Measurements from ENCODE around the gene TUSC2.

DNA sequence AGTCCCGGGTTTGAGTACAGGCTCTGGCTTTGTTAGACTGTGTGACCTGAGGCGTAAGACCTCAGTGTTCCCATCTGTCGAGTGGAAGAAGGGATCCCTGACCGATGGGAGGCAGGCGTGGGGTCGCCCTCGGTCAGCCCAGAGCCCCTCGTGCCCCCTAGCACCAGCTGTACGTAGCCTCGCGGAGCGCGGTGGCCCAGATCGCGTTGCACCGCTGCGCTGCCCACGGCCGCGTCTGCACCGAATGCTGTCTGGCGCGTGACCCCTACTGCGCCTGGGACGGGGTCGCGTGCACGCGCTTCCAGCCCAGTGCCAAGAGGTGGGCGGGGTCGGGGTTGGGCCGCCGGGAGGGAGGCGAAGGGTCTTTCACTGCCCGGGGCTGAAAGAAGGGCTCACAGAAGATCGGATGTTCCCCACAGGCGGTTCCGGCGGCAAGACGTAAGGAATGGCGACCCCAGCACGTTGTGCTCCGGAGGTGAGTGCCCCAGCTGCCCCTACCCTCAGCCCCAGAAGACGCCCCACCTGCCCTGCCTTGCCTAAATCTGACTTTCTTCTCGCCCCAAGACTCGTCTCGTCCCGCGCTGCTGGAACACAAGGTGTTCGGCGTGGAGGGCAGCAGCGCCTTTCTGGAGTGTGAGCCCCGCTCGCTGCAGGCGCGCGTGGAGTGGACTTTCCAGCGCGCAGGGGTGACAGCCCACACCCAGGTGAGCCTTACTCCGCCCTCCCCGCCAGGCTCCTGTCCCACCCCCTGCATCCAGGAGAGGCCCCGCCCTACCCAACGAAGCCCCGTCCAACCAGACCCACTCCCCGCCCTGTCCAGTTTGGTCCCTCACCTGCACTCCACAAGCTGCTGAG is 52.7 kb downstream of the TUSC2 start:
- TF ChIP-seq, protein P1, sequence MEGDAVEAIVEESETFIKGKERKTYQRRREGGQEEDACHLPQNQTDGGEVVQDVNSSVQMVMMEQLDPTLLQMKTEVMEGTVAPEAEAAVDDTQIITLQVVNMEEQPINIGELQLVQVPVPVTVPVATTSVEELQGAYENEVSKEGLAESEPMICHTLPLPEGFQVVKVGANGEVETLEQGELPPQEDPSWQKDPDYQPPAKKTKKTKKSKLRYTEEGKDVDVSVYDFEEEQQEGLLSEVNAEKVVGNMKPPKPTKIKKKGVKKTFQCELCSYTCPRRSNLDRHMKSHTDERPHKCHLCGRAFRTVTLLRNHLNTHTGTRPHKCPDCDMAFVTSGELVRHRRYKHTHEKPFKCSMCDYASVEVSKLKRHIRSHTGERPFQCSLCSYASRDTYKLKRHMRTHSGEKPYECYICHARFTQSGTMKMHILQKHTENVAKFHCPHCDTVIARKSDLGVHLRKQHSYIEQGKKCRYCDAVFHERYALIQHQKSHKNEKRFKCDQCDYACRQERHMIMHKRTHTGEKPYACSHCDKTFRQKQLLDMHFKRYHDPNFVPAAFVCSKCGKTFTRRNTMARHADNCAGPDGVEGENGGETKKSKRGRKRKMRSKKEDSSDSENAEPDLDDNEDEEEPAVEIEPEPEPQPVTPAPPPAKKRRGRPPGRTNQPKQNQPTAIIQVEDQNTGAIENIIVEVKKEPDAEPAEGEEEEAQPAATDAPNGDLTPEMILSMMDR (IDR thresholded peaks at IDR 0.05), result no peak
- no peak for TF ChIP-seq EZH2 (IDR thresholded peaks at IDR 0.05; ENCODE audit: borderline replicate concordance, insufficient read depth, low read depth, low read length, poor library complexity, severe bottlenecking)
